Endothelial cell of umbilical vein (primary cell): ENCODE measurements around the gene ALOX15.
"Not testable (repeated sequence)": the region's sequence is repeated elsewhere in the genome, so short reads cannot be mapped to it uniquely, and the experiment has no call there.

Source experiments
- CTCF ChIP-seq, 2 donors: IDR thresholded peaks; 1 replicate in 1 of 2; 2 replicates in 1 of 2; pipeline ENCODE4 v1.5.1; 2011; ENCODE audit warnings: low read length in 2 of 2, mild to moderate bottlenecking in 2 of 2, moderate library complexity in 2 of 2, control low read depth in 1 of 2, inconsistent platforms in 1 of 2, low read depth in 1 of 2; ENCODE audit not compliant: insufficient read depth in 1 of 2; ENCODE audit errors: extremely low read depth in 1 of 2
- POLR2A ChIP-seq: IDR thresholded peaks from 2 replicates; pipeline ENCODE4 v1.6.1; 2012; ENCODE audit warnings: low read depth, mild to moderate bottlenecking, control low read depth, low read length

DNA sequence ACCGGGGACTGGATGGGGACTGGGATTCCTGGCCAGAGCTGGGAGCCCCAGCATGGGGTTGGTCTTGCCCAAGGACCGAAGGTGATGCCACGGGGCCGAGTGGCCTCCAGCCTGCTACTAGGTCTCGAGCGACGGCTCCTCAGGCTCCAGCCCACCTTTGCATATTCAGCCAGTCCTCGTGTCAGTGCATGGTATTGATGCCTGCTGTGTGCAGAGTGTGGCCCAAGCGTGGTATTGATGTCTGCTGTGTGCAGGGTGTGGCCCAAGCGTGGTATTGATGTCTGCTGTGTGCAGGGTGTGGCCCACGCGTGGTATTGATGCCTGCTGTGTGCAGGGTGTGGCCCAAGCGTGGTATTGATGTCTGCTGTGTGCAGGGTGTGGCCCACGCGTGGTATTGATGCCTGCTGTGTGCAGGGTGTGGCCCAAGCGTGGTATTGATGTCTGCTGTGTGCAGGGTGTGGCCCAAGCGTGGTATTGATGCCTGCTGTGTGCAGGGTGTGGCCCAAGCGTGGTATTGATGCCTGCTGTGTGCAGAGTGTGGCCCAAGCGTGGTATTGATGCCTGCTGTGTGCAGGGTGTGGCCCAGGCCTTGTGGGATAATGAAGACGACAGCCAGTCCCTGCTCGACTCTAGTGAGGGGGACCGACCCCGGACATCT is 45.7 kb downstream of the ALOX15 start:
- not testable (repeated sequence) for TF ChIP-seq CTCF (IDR thresholded peaks at IDR 0.05; ENCODE audit: extremely low read depth in 1 of 2, insufficient read depth in 1 of 2, low read depth in 1 of 2, low read length in 2 of 2); POLR2A
